ENCODE data around the gene PAK3. TPM values are rescaled to one million over a fixed set of nuclear protein-coding genes. Genes with fewer than 3 reads are reported as not detected.

The PAK3 gene
- total RNA-seq, 1 experiment from 2014 or later, result 0.50 TPM

DNA sequence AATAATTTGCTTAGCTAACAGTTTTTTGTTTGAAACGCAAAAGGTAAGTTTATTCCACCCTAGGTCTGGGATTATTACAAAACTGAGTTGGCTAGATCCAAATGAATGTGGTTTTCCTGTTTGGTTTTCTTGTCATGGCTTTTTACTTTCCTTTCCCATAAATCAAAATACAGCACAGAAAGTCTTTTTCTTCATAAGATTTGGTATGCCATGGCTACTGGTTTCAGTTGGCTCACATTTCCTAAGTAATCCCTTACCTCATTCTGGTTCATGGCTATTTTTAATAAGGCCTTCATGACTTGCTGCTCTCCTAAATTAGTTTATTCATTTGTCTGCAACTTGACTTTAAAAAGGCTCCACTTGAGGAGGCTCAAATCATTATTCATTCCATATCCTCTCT lies 12.9 kb upstream of the PAK3 start:
- CTCF ChIA-PET, result no interaction called here
- Mint-ChIP-seq H3K4me1 (ENCODE audit: low read depth, unreplicated experiment) (no peaks in the 10 kb centered on the region), H3K27ac (ENCODE audit: unreplicated experiment) (no peak overlapping the region), H3K36me3 (ENCODE audit: insufficient read depth, unreplicated experiment) (no peaks in the 10 kb centered on the region), H3K27me3 (ENCODE audit: unreplicated experiment) (peaks cover 13% of the 10 kb centered on the region), H3K4me3 (ENCODE audit: low read depth, unreplicated experiment) (no peak overlapping the region), H3K9me3 (ENCODE audit: low read depth, unreplicated experiment) (no peaks in the 10 kb centered on the region)
- intact Hi-C loops (cut with micrococcal nuclease; ENCODE audit: unreplicated experiment), result no loop called here
- no peak for DNase-seq
- BruUV-seq (replicated peaks), result no TSS peak
- TF ChIP-seq, protein P1, sequence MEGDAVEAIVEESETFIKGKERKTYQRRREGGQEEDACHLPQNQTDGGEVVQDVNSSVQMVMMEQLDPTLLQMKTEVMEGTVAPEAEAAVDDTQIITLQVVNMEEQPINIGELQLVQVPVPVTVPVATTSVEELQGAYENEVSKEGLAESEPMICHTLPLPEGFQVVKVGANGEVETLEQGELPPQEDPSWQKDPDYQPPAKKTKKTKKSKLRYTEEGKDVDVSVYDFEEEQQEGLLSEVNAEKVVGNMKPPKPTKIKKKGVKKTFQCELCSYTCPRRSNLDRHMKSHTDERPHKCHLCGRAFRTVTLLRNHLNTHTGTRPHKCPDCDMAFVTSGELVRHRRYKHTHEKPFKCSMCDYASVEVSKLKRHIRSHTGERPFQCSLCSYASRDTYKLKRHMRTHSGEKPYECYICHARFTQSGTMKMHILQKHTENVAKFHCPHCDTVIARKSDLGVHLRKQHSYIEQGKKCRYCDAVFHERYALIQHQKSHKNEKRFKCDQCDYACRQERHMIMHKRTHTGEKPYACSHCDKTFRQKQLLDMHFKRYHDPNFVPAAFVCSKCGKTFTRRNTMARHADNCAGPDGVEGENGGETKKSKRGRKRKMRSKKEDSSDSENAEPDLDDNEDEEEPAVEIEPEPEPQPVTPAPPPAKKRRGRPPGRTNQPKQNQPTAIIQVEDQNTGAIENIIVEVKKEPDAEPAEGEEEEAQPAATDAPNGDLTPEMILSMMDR (IDR thresholded peaks at IDR 0.05; ENCODE audit: unreplicated experiment), result no peak

DNA sequence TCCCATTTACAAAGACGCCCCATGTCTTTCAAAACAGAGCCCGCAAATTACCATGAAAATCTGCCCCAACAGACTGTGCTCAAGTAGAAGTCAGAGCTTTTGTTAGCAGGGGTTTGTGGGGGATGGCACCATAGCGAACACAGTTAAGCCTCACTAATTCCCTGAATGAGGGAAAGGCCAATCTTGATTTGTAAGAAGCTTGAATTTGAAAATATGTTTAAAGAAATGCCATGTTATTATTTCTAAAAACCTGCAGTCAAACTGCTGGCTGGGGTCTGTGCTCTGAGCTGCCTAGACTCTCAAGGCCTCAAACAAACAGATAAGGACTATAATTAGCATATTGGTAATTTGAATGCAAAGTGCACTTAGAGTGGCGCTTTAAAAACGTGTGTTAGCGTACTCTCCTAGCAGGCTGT lies 9.4 kb upstream of the PAK3 start:
- Mint-ChIP-seq H3K4me3 (ENCODE audit: low read depth, unreplicated experiment) (no peak overlapping the region), H3K9me3 (ENCODE audit: low read depth, unreplicated experiment) (no peaks in the 10 kb centered on the region), H3K27me3 (ENCODE audit: unreplicated experiment) (peaks cover 31% of the 10 kb centered on the region), H3K36me3 (ENCODE audit: insufficient read depth, unreplicated experiment) (no peaks in the 10 kb centered on the region), H3K4me1 (ENCODE audit: low read depth, unreplicated experiment) (no peaks in the 10 kb centered on the region), H3K27ac (ENCODE audit: unreplicated experiment) (no peak overlapping the region)
- TF ChIP-seq, protein P1 (IDR thresholded peaks at IDR 0.05; ENCODE audit: unreplicated experiment), result no peak
- intact Hi-C loops (cut with micrococcal nuclease; ENCODE audit: unreplicated experiment), result no loop called here
- DNase-seq, result no peak
- BruUV-seq (replicated peaks), result no TSS peak
- CTCF ChIA-PET, result no interaction called here

DNA sequence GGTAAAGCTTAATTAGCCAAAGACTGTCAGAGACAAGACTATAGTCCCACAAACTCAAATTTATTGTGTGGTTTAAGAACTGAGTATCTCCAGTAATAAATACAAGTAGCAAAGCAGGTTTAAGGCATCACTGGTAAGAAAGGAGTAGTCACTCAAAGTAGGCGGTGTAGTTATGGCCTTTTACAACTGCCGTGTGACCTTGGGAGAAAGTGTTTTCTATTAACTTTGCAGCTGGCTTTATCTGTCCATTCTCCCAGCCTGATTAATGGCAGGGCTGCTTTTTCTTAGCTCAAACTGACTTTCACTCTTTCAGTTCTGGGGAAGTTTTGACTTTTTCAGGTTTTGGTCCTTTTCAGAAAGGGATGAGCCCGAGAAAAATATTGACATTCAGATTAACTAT lies 7.4 kb upstream of the PAK3 start:
- no peak for DNase-seq
- Mint-ChIP-seq H3K4me1 (ENCODE audit: low read depth, unreplicated experiment) (no peaks in the 10 kb centered on the region), H3K27ac (ENCODE audit: unreplicated experiment) (no peak overlapping the region), H3K4me3 (ENCODE audit: low read depth, unreplicated experiment) (no peak overlapping the region), H3K9me3 (ENCODE audit: low read depth, unreplicated experiment) (no peaks in the 10 kb centered on the region), H3K36me3 (ENCODE audit: insufficient read depth, unreplicated experiment) (no peaks in the 10 kb centered on the region), H3K27me3 (ENCODE audit: unreplicated experiment) (peaks cover 31% of the 10 kb centered on the region)
- intact Hi-C loops (cut with micrococcal nuclease; ENCODE audit: unreplicated experiment), result no loop called here
- BruUV-seq (replicated peaks), result no TSS peak
- CTCF ChIA-PET, result no interaction called here
- TF ChIP-seq, protein P1 (IDR thresholded peaks at IDR 0.05; ENCODE audit: unreplicated experiment), result no peak

DNA sequence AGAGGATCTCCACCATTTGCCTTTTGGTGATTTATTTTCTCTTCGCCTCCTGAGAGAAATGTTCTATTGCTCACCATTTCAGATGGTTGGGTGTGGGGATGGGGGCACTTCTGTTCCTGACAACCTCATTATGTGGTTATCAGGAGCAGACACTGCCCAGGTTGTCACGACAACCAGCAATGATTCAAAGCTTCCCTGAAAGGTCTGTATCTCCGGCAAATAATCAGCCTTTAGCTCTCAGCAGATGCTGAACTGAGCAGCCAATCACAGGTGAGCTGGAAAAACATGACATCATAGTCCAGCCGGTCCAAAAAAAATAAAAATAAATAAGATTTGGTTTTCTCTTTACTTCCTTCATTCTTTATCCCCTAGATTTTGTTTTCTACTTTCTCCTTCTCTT lies 5.5 kb upstream of the PAK3 start:
- Mint-ChIP-seq H3K4me1 (ENCODE audit: low read depth, unreplicated experiment) (peaks cover 2% of the 10 kb centered on the region), H3K27me3 (ENCODE audit: unreplicated experiment) (peaks cover 36% of the 10 kb centered on the region), H3K4me3 (ENCODE audit: low read depth, unreplicated experiment) (no peak overlapping the region), H3K9me3 (ENCODE audit: low read depth, unreplicated experiment) (no peaks in the 10 kb centered on the region), H3K36me3 (ENCODE audit: insufficient read depth, unreplicated experiment) (peaks cover 2% of the 10 kb centered on the region), H3K27ac (ENCODE audit: unreplicated experiment) (no peak overlapping the region)
- CTCF ChIA-PET, result no interaction called here
- BruUV-seq (replicated peaks), result no TSS peak
- DNase-seq, result no peak
- TF ChIP-seq, protein P1 (IDR thresholded peaks at IDR 0.05; ENCODE audit: unreplicated experiment), result no peak
- intact Hi-C loops (cut with micrococcal nuclease; ENCODE audit: unreplicated experiment), result loop anchor here (10.0 kb wide), 1 partner anchor 354 kb away; no protein-coding TSS in a partner anchor
